NAMALWA (cell line): ENCODE data around the gene TAF11L10.
A peak's percentile ranks its signal among the peaks of the same experiment; 100 is the strongest.
"Not testable (repeated sequence)": the region's sequence is repeated elsewhere in the genome, so short reads cannot be mapped to it uniquely, and the experiment has no call there.

Source experiments
- DNase-seq: peaks from one replicate; pipeline ENCODE4 v3.0.0-alpha.2; 2015; ENCODE audit warnings: low spot score

The TAF11L10 gene

GRCh38 chr5:17597728-17598127 lies at the start of gene TAF11L10:
TSS of gene TAF11L10 (minus strand) at chr5:17597828.
- DNase-seq, result not testable (repeated sequence)

- no peak for DNase-seq
Measured at GRCh38 chr5:17634160-17634559, 36.5 kb upstream of the TAF11L10 start, which contains the start of gene TAF11L14. TSS of gene TAF11L14 (plus strand) at chr5:17634460.

GRCh38 chr5:17631788-17632187 lies 34.2 kb upstream of the TAF11L10 start, which contains the start of gene TAF11L13:
TSS of gene TAF11L13 (plus strand) at chr5:17632088.
- not testable (repeated sequence) for DNase-seq

- DNase-seq, result no peak
Measured at GRCh38 chr5:17625686-17626085, 28.1 kb upstream of the TAF11L10 start.

GRCh38 chr5:17620627-17621026 lies 23.0 kb upstream of the TAF11L10 start:
- peak; percentile 6 for DNase-seq

GRCh38 chr5:17619354-17619753 lies 21.7 kb upstream of the TAF11L10 start:
- no peak for DNase-seq

- DNase-seq, result no peak
Measured at GRCh38 chr5:17614872-17615605, 17.4 kb upstream of the TAF11L10 start.

- not testable (repeated sequence) for DNase-seq
Measured at GRCh38 chr5:17610092-17610491, 12.5 kb upstream of the TAF11L10 start, which contains the start of gene TAF11L12. TSS of gene TAF11L12 (plus strand) at chr5:17610392.

- not testable (repeated sequence) for DNase-seq
Measured at GRCh38 chr5:17607461-17607860, 9.8 kb upstream of the TAF11L10 start.

- no peak for DNase-seq
Measured at GRCh38 chr5:17604951-17605350, 7.3 kb upstream of the TAF11L10 start.

GRCh38 chr5:17603880-17604279 lies 6.3 kb upstream of the TAF11L10 start, which contains the start of gene TAF11L11:
TSS of gene TAF11L11 (plus strand) at chr5:17604183.
- DNase-seq, result not testable (repeated sequence)

- DNase-seq, result not testable (repeated sequence)
Measured at GRCh38 chr5:17594255-17594654, 3.4 kb downstream of the TAF11L10 start, which contains the start of gene TAF11L9. TSS of gene TAF11L9 (minus strand) at chr5:17594394.

- DNase-seq, result not testable (repeated sequence)
Measured at GRCh38 chr5:17590860-17591259, 6.8 kb downstream of the TAF11L10 start, which contains the start of gene TAF11L8. TSS of gene TAF11L8 (minus strand) at chr5:17590960.

GRCh38 chr5:17585658-17586057 lies 12.0 kb downstream of the TAF11L10 start, which contains the start of gene TAF11L7:
TSS of gene TAF11L7 (minus strand) at chr5:17585758.
- not testable (repeated sequence) for DNase-seq
